CD8-positive, alpha-beta memory T cell (primary cell): ENCODE data around the gene TMEM63C. TPM values are rescaled to one million over a fixed set of nuclear protein-coding genes. Genes with fewer than 3 reads are reported as not detected.

Source experiments
- CTCF ChIA-PET: fragments of 350-600 bp; sonication (Branson Sonifier 250); formaldehyde crosslinking; loops from one replicate; lab custom pipeline; 2021; ENCODE audit warnings: antibody characterized with exemption; lab: Charles Lee
- POLR2A ChIA-PET: fragments of 350-600 bp; sonication (Branson Sonifier 250); formaldehyde crosslinking; loops from one replicate; lab custom pipeline; 2021; ENCODE audit warnings: antibody characterized with exemption; lab: Charles Lee
- DNase-seq, 5 donors: peaks; one replicate each; pipeline versions ENCODE4 v3.0.0 to v3.0.0-alpha.2; 2020 to 2022; ENCODE audit warnings: mixed read lengths in 1 of 5
- H3K27ac ChIP-seq: one replicate; pipeline ENCODE4 v1.7.0; 2013; ENCODE audit warnings: low read depth, mild to moderate bottlenecking, low read length, moderate library complexity
- H3K27me3 ChIP-seq: 2 replicates; pipeline ENCODE4 v1.7.0; 2013; ENCODE audit warnings: low read length, mild to moderate bottlenecking; ENCODE audit not compliant: insufficient read depth, poor library complexity, severe bottlenecking
- H3K36me3 ChIP-seq: 2 replicates; pipeline ENCODE4 v1.7.0; 2013; ENCODE audit warnings: mild to moderate bottlenecking, low read length, moderate library complexity; ENCODE audit not compliant: insufficient read depth
- H3K4me1 ChIP-seq: 2 replicates; pipeline ENCODE4 v1.7.0; 2013; ENCODE audit warnings: mild to moderate bottlenecking, low read length, moderate library complexity; ENCODE audit not compliant: insufficient read depth
- H3K4me3 ChIP-seq: 2 replicates; pipeline ENCODE4 v1.7.0; 2013; ENCODE audit warnings: mild to moderate bottlenecking, low read length
- H3K9me3 ChIP-seq: 2 replicates; pipeline ENCODE4 v1.7.0; 2013; ENCODE audit warnings: mild to moderate bottlenecking, low read length
- H3K27ac Mint-ChIP-seq, 8 donors: one replicate each; pipeline ENCODE4 v1.8.0; 2020 to 2021; ENCODE audit warnings: mixed read lengths in 8 of 8, mild to moderate bottlenecking in 6 of 8, inconsistent platforms in 3 of 8, moderate library complexity in 3 of 8
- H3K27me3 Mint-ChIP-seq, 2 donors: one replicate each; pipeline ENCODE4 v1.8.0; 2020 to 2021; ENCODE audit warnings: mixed read lengths in 2 of 2, mild to moderate bottlenecking in 1 of 2, moderate library complexity in 1 of 2
- H3K36me3 Mint-ChIP-seq, 3 donors: one replicate each; pipeline ENCODE4 v1.8.0; 2020 to 2021; ENCODE audit warnings: mixed read lengths in 3 of 3, inconsistent platforms in 1 of 3, mild to moderate bottlenecking in 1 of 3
- H3K4me1 Mint-ChIP-seq, 3 donors: one replicate each; pipeline ENCODE4 v1.8.0; 2020 to 2021; ENCODE audit warnings: mixed read lengths in 3 of 3, inconsistent platforms in 1 of 3, mild to moderate bottlenecking in 1 of 3
- H3K4me3 Mint-ChIP-seq, 7 donors: one replicate each; pipeline ENCODE4 v1.8.0; 2020 to 2021; ENCODE audit warnings: mixed read lengths in 7 of 7, mild to moderate bottlenecking in 6 of 7, moderate library complexity in 4 of 7, inconsistent platforms in 2 of 7
- H3K9me3 Mint-ChIP-seq, 5 donors: one replicate each; pipeline ENCODE4 v1.8.0; 2020 to 2022; ENCODE audit warnings: mixed read lengths in 5 of 5, mild to moderate bottlenecking in 3 of 5, moderate library complexity in 2 of 5, inconsistent platforms in 1 of 5
- polyA plus RNA-seq: library from polyadenylated mRNA; unstranded; fragments of 300-500 nt; fragmentation: Illumina TruSeq; gene quantifications from one replicate; pipeline ENCODE4 v1.2.3, GENCODE V29; 2021
- total RNA-seq, 2 experiments: library from RNA; stranded (reverse); gene quantifications; one replicate each; pipeline ENCODE4 v1.2.3, GENCODE V29; 2021

TMEM63C gene
- total and polyA plus RNA-seq, 3 experiments from 2014 or later = 0.28 to 0.68 (median 0.64) TPM

GRCh38 chr14:77238356-77238755 lies 56.8 kb downstream of the TMEM63C start:
- CTCF ChIA-PET = no interaction called here
- Mint-ChIP-seq H3K36me3 (no peaks in the 10 kb centered on the region), H3K27ac (no peak overlapping the region), H3K4me1 (no peaks in the 10 kb centered on the region), H3K9me3 (no peaks in the 10 kb centered on the region), H3K27me3 (peaks cover 2 to 6% of the 10 kb centered on the region in 2 donors), H3K4me3 (no peak overlapping the region)
- Histone ChIP-seq H3K36me3 (no peaks in the 10 kb centered on the region), H3K9me3 (no peaks in the 10 kb centered on the region), H3K27ac (no peak overlapping the region), H3K4me1 (no peaks in the 10 kb centered on the region), H3K27me3 (no peaks in the 10 kb centered on the region), H3K4me3 (no peak overlapping the region)
- POLR2A ChIA-PET = no interaction called here
- DNase-seq = no peak

- H3K4me1 Mint-ChIP-seq = no peaks in the 10 kb centered on the region
- no peak overlapping the region for H3K4me3 Mint-ChIP-seq
- H3K36me3 ChIP-seq = no peaks in the 10 kb centered on the region
- no peaks in the 10 kb centered on the region for H3K4me1 ChIP-seq
- H3K4me3 ChIP-seq = no peak overlapping the region
- no peaks in the 10 kb centered on the region for H3K36me3 Mint-ChIP-seq
- no peaks in the 10 kb centered on the region for H3K9me3 ChIP-seq
- H3K27ac ChIP-seq = no peak overlapping the region
- CTCF ChIA-PET = no interaction called here
- POLR2A ChIA-PET = no interaction called here
- no peaks in the 10 kb centered on the region for H3K9me3 Mint-ChIP-seq
- peaks cover 2 to 3% of the 10 kb centered on the region in 2 donors for H3K27me3 Mint-ChIP-seq
- DNase-seq = no peak
- H3K27ac Mint-ChIP-seq = no peak overlapping the region
- no peaks in the 10 kb centered on the region for H3K27me3 ChIP-seq
Observed at GRCh38 chr14:77238996-77239395, 57.4 kb downstream of the TMEM63C start.

GRCh38 chr14:77239412-77239811 lies 57.8 kb downstream of the TMEM63C start:
- Histone ChIP-seq H3K4me3 (no peak overlapping the region), H3K36me3 (no peaks in the 10 kb centered on the region), H3K4me1 (no peaks in the 10 kb centered on the region), H3K27me3 (no peaks in the 10 kb centered on the region), H3K27ac (no peak overlapping the region), H3K9me3 (no peaks in the 10 kb centered on the region)
- no peak overlapping the region for H3K4me3 Mint-ChIP-seq
- ChIA-PET CTCF (no interaction called here), POLR2A (no interaction called here)
- H3K36me3 Mint-ChIP-seq = no peaks in the 10 kb centered on the region
- DNase-seq = no peak
- H3K4me1 Mint-ChIP-seq = no peaks in the 10 kb centered on the region
- peaks cover under 1 to 2% of the 10 kb centered on the region in 2 donors for H3K27me3 Mint-ChIP-seq
- no peaks in the 10 kb centered on the region for H3K9me3 Mint-ChIP-seq
- no peak overlapping the region for H3K27ac Mint-ChIP-seq

GRCh38 chr14:77240336-77240915 lies 58.8 kb downstream of the TMEM63C start:
- no peak for DNase-seq
- Histone ChIP-seq H3K36me3 (no peaks in the 10 kb centered on the region), H3K9me3 (no peaks in the 10 kb centered on the region), H3K27ac (no peak overlapping the region), H3K4me1 (no peaks in the 10 kb centered on the region), H3K27me3 (no peaks in the 10 kb centered on the region), H3K4me3 (no peak overlapping the region)
- no peak overlapping the region for H3K4me3 Mint-ChIP-seq
- no peak overlapping the region for H3K27ac Mint-ChIP-seq
- POLR2A ChIA-PET = no interaction called here
- H3K27me3 Mint-ChIP-seq = peaks cover 0 to 2% of the 10 kb centered on the region in 2 donors
- no peaks in the 10 kb centered on the region for H3K9me3 Mint-ChIP-seq
- CTCF ChIA-PET = no interaction called here
- no peaks in the 10 kb centered on the region for H3K4me1 Mint-ChIP-seq
- no peaks in the 10 kb centered on the region for H3K36me3 Mint-ChIP-seq

- Histone ChIP-seq H3K4me1 (no peaks in the 10 kb centered on the region), H3K9me3 (no peaks in the 10 kb centered on the region), H3K36me3 (no peaks in the 10 kb centered on the region), H3K27ac (no peak overlapping the region), H3K27me3 (no peaks in the 10 kb centered on the region), H3K4me3 (no peak overlapping the region)
- no peak overlapping the region for H3K27ac Mint-ChIP-seq
- no peaks in the 10 kb centered on the region for H3K9me3 Mint-ChIP-seq
- POLR2A ChIA-PET = no interaction called here
- peak in 1 of 5 donors; percentile 15 for DNase-seq
- H3K36me3 Mint-ChIP-seq = peaks cover 0 to 2% (median 0%) of the 10 kb centered on the region in 3 donors
- H3K27me3 Mint-ChIP-seq = peaks cover 0 to 2% of the 10 kb centered on the region in 2 donors
- no peak overlapping the region for H3K4me3 Mint-ChIP-seq
- no peaks in the 10 kb centered on the region for H3K4me1 Mint-ChIP-seq
- CTCF ChIA-PET = no interaction called here
Observed at GRCh38 chr14:77241955-77242354, 60.4 kb downstream of the TMEM63C start.

- Histone ChIP-seq H3K27me3 (no peaks in the 10 kb centered on the region), H3K27ac (no peak overlapping the region), H3K4me3 (no peak overlapping the region), H3K4me1 (no peaks in the 10 kb centered on the region), H3K9me3 (no peaks in the 10 kb centered on the region), H3K36me3 (no peaks in the 10 kb centered on the region)
- ChIA-PET CTCF (no interaction called here), POLR2A (no interaction called here)
- Mint-ChIP-seq H3K27me3 (peaks cover 0 to 2% of the 10 kb centered on the region in 2 donors), H3K4me1 (no peaks in the 10 kb centered on the region), H3K9me3 (no peaks in the 10 kb centered on the region), H3K4me3 (no peak overlapping the region), H3K27ac (peak overlapping the region in 1 of 8 donors; percentile 3), H3K36me3 (peaks cover 0 to 2% (median 0%) of the 10 kb centered on the region in 3 donors)
- no peak for DNase-seq
Observed at GRCh38 chr14:77242752-77243151, 61.2 kb downstream of the TMEM63C start.

- Mint-ChIP-seq H3K27ac (no peak overlapping the region), H3K4me3 (no peak overlapping the region), H3K36me3 (peaks cover 0 to 2% (median 0%) of the 10 kb centered on the region in 3 donors), H3K9me3 (no peaks in the 10 kb centered on the region), H3K27me3 (peaks cover 0 to 2% of the 10 kb centered on the region in 2 donors), H3K4me1 (no peaks in the 10 kb centered on the region)
- Histone ChIP-seq H3K4me1 (no peaks in the 10 kb centered on the region), H3K9me3 (no peaks in the 10 kb centered on the region), H3K4me3 (no peak overlapping the region), H3K27me3 (no peaks in the 10 kb centered on the region), H3K36me3 (no peaks in the 10 kb centered on the region), H3K27ac (no peak overlapping the region)
- no peak for DNase-seq
- POLR2A ChIA-PET = no interaction called here
- CTCF ChIA-PET = no interaction called here
Observed at GRCh38 chr14:77243853-77244252, 62.3 kb downstream of the TMEM63C start.

- CTCF ChIA-PET = no interaction called here
- Mint-ChIP-seq H3K27ac (no peak overlapping the region), H3K4me1 (no peaks in the 10 kb centered on the region)
Observed at GRCh38 chr14:77245820-77246219, 64.2 kb downstream of the TMEM63C start.

More at GRCh38 chr14:77245820-77246219, 64.2 kb downstream of the TMEM63C start:
- Histone ChIP-seq H3K4me1 (no peaks in the 10 kb centered on the region), H3K4me3 (no peak overlapping the region), H3K27ac (no peak overlapping the region), H3K9me3 (no peaks in the 10 kb centered on the region), H3K36me3 (no peaks in the 10 kb centered on the region), H3K27me3 (no peaks in the 10 kb centered on the region)
- peaks cover 0 to 1% of the 10 kb centered on the region in 2 donors for H3K27me3 Mint-ChIP-seq
- H3K9me3 Mint-ChIP-seq = no peaks in the 10 kb centered on the region
- H3K4me3 Mint-ChIP-seq = no peak overlapping the region
- POLR2A ChIA-PET = no interaction called here
- no peak for DNase-seq
- H3K36me3 Mint-ChIP-seq = peaks cover 0 to 2% (median 0%) of the 10 kb centered on the region in 3 donors
